Liver (tissue), 9 donors: ENCODE data around the gene TSPAN18. TPM values are rescaled to one million over a fixed set of nuclear protein-coding genes. Genes with fewer than 3 reads are reported as not detected.

Source experiments
- DNase-seq: peaks from one replicate; pipeline ENCODE4 v3.0.0-alpha.2; 2017; ENCODE audit warnings: low spot score
- H3K27ac ChIP-seq, 2 donors: one replicate each; pipeline ENCODE4 v1.7.0; 2013; ENCODE audit warnings: inconsistent platforms in 2 of 2, low read length in 2 of 2, control low read depth in 1 of 2, low read depth in 1 of 2, mild to moderate bottlenecking in 1 of 2
- H3K27me3 ChIP-seq, 4 donors: one replicate each; pipeline versions ENCODE4 v1.6.1 to v1.7.0; 2013; ENCODE audit warnings: low read length in 3 of 4, inconsistent platforms in 1 of 4, mild to moderate bottlenecking in 1 of 4, moderate library complexity in 1 of 4; ENCODE audit not compliant: control insufficient read depth in 4 of 4, insufficient read depth in 4 of 4
- H3K36me3 ChIP-seq, 4 donors: one replicate each; pipeline versions ENCODE4 v1.6.1 to v1.7.0; 2013; ENCODE audit warnings: low read length in 3 of 4, mild to moderate bottlenecking in 3 of 4, low read depth in 1 of 4, moderate library complexity in 1 of 4; ENCODE audit not compliant: control insufficient read depth in 4 of 4, insufficient read depth in 3 of 4
- H3K4me1 ChIP-seq, 4 donors: one replicate each; pipeline versions ENCODE4 v1.6.1 to v1.7.0; 2013; ENCODE audit warnings: low read length in 3 of 4, mild to moderate bottlenecking in 3 of 4, moderate library complexity in 1 of 4; ENCODE audit not compliant: control insufficient read depth in 4 of 4, insufficient read depth in 4 of 4
- H3K4me3 ChIP-seq, 3 donors: one replicate each; pipeline versions ENCODE4 v1.6.1 to v1.7.0; 2013; ENCODE audit warnings: low read length in 3 of 3, control low read depth in 1 of 3, low read depth in 1 of 3, mild to moderate bottlenecking in 1 of 3
- H3K9ac ChIP-seq, 2 donors: one replicate each; pipeline ENCODE4 v1.7.0; 2013; ENCODE audit warnings: low read length in 2 of 2, mild to moderate bottlenecking in 2 of 2, moderate library complexity in 2 of 2, control low read depth in 1 of 2, low read depth in 1 of 2
- H3K9me3 ChIP-seq, 4 donors: one replicate each; pipeline versions ENCODE4 v1.6.1 to v1.7.0; 2013; ENCODE audit warnings: low read length in 3 of 4; ENCODE audit not compliant: control insufficient read depth in 4 of 4
- CTCF ChIP-seq: fragments of 150-350 bp; IDR thresholded peaks from 2 replicates; pipeline ENCODE4 v1.5.1; 2017; ENCODE audit warnings: improper control_type of control experiment, low read depth, low read length; ENCODE audit not compliant: missing input control
- EGR1 ChIP-seq, 2 donors: IDR thresholded peaks; 2 replicates each; pipeline ENCODE4 v1.6.1; 2016 to 2018; ENCODE audit warnings: antibody characterized with exemption in 2 of 2, low read depth in 2 of 2
- GABPA ChIP-seq, 2 donors: IDR thresholded peaks in 1 of 2; conservative IDR thresholded peaks in 1 of 2; 2 replicates each; pipeline ENCODE4 v1.6.1; 2016; ENCODE audit warnings: antibody characterized with exemption in 2 of 2, mild to moderate bottlenecking in 1 of 2, moderate library complexity in 1 of 2
- HNF4A ChIP-seq, 2 donors: conservative IDR thresholded peaks; 2 replicates each; pipeline ENCODE4 v1.6.1; 2016; ENCODE audit warnings: antibody characterized with exemption in 2 of 2, mild to moderate bottlenecking in 2 of 2
- JUND ChIP-seq, 2 donors: IDR thresholded peaks; 2 replicates each; pipeline ENCODE4 v1.6.1; 2016; ENCODE audit warnings: antibody characterized with exemption in 2 of 2
- RAD21 ChIP-seq, 2 donors: IDR thresholded peaks; 2 replicates each; pipeline ENCODE4 v1.6.1; 2016; ENCODE audit warnings: antibody characterized with exemption in 2 of 2, mild to moderate bottlenecking in 2 of 2
- REST ChIP-seq: IDR thresholded peaks from 2 replicates; pipeline ENCODE4 v1.6.1; 2016; ENCODE audit warnings: antibody characterized with exemption, mild to moderate bottlenecking
- YY1 ChIP-seq: IDR thresholded peaks from 2 replicates; pipeline ENCODE4 v1.6.1; 2016; ENCODE audit warnings: antibody characterized with exemption, mild to moderate bottlenecking
- WGBS: extraction: QIAGEN DNeasy Blood & Tissue Kit; methylation state at CpG from one replicate; pipeline ENCODE4 v1.1.7; 2013; 5-methylcytosine and 5-hydroxymethylcytosine counted together
- polyA plus RNA-seq, 2 donors: library from polyadenylated mRNA; stranded (reverse) in 1 of 2; unstranded in 1 of 2; fragments of 200-250 nt in 1 of 2; fragments of >200 nt in 1 of 2; fragmentation: Nextera tagmentation in 1 of 2; extraction: Ambion mirVana in 1 of 2; gene quantifications; one replicate each; pipeline versions ENCODE4 v1.2.1 to v1.2.3, GENCODE V29; 2013 to 2015
- total RNA-seq, 2 donors: library from RNA; depleted of rRNA; stranded (reverse); fragments of >200 nt; gene quantifications; one replicate each; pipeline ENCODE4 v1.2.3, GENCODE V29; 2014
- donor health status: healthy.
- donor health status: healthy.
- donor health status: healthy.
- donor health status: healthy.
- donor health status: healthy.

Gene TSPAN18
- total and polyA plus RNA-seq, 4 donors: 1.2 to 5.0 (median 2.8) TPM

GRCh38 chr11:44778195-44779100 lies 51.7 kb downstream of the TSPAN18 start:
- Histone ChIP-seq H3K4me1 (no peaks in the 10 kb centered on the region), H3K4me3 (no peak overlapping the region), H3K27ac (no peak overlapping the region), H3K9ac (no peak overlapping the region), H3K27me3 (no peaks in the 10 kb centered on the region), H3K9me3 (no peaks in the 10 kb centered on the region), H3K36me3 (no peaks in the 10 kb centered on the region)
- no peak for TF ChIP-seq GABPA (IDR thresholded peaks at IDR 0.05 in 1 of 2, conservative IDR thresholded peaks at IDR 0.05 in 1 of 2)
- no peak for TF ChIP-seq HNF4A (conservative IDR thresholded peaks at IDR 0.05)
- no peak for TF ChIP-seq JUND (IDR thresholded peaks at IDR 0.05)
- TF ChIP-seq RAD21 (IDR thresholded peaks at IDR 0.05): no peak
- TF ChIP-seq YY1: no peak
- no peak for TF ChIP-seq CTCF
- no peak for TF ChIP-seq REST
- no peak for TF ChIP-seq EGR1 (IDR thresholded peaks at IDR 0.05; ENCODE audit: low read depth in 2 of 2)
- WGBS: 97% methylated on average over 5 of the region's 5 CpGs
- DNase-seq: no peak

- Histone ChIP-seq H3K4me1 (no peaks in the 10 kb centered on the region), H3K36me3 (no peaks in the 10 kb centered on the region), H3K9ac (no peak overlapping the region), H3K27me3 (no peaks in the 10 kb centered on the region), H3K4me3 (no peak overlapping the region), H3K9me3 (no peaks in the 10 kb centered on the region), H3K27ac (no peak overlapping the region)
- DNase-seq: no peak
- whole genome bisulfite sequencing: 82% methylated on average over 10 of the region's 10 CpGs
- no peak for TF ChIP-seq CTCF
Measured at GRCh38 chr11:44779736-44780520, 53.2 kb downstream of the TSPAN18 start.
